Measurements from ENCODE around the gene FBXL12.
A peak's percentile ranks its signal among the peaks of the same experiment; 100 is the strongest.
"Not testable (repeated sequence)": the region's sequence is repeated elsewhere in the genome, so short reads cannot be mapped to it uniquely, and the experiment has no call there.

Gene FBXL12

GRCh38 chr19:9849791-9850190 lies 30.9 kb upstream of the FBXL12 start:
- Mint-ChIP-seq H3K9me3 (peaks cover 2% of the 10 kb centered on the region), H3K4me3 (no peak overlapping the region), H3K27ac (no peak overlapping the region), H3K27me3 (no peaks in the 10 kb centered on the region), H3K36me3 (peaks cover 18% of the 10 kb centered on the region), H3K4me1 (peaks cover 5% of the 10 kb centered on the region)
- no peak for DNase-seq (ENCODE audit: low spot score in 2 of 2)
- ATAC-seq (ENCODE audit: low read depth): no peak

GRCh38 chr19:9848762-9849161 lies 29.9 kb upstream of the FBXL12 start:
- Mint-ChIP-seq H3K27ac (no peak overlapping the region), H3K4me3 (no peak overlapping the region), H3K27me3 (no peaks in the 10 kb centered on the region), H3K36me3 (peaks cover 22% of the 10 kb centered on the region), H3K9me3 (peaks cover 2% of the 10 kb centered on the region), H3K4me1 (peaks cover 7% of the 10 kb centered on the region)
- ATAC-seq (ENCODE audit: low read depth) (no peak), DNase-seq (ENCODE audit: low spot score in 2 of 2) (no peak)

- Mint-ChIP-seq H3K36me3 (peaks cover 26% of the 10 kb centered on the region), H3K27me3 (no peaks in the 10 kb centered on the region), H3K4me1 (peaks cover 7% of the 10 kb centered on the region), H3K4me3 (no peak overlapping the region), H3K27ac (no peak overlapping the region), H3K9me3 (peaks cover 2% of the 10 kb centered on the region)
- DNase-seq (ENCODE audit: low spot score in 2 of 2) (no peak), ATAC-seq (ENCODE audit: low read depth) (no peak)
These were observed 29.2 kb upstream of the FBXL12 start for GRCh38 chr19:9848060-9848459.

GRCh38 chr19:9847087-9847671 lies 28.3 kb upstream of the FBXL12 start:
- Mint-ChIP-seq H3K27ac (no peak overlapping the region), H3K27me3 (no peaks in the 10 kb centered on the region), H3K4me1 (peaks cover 7% of the 10 kb centered on the region), H3K4me3 (no peak overlapping the region), H3K36me3 (peaks cover 27% of the 10 kb centered on the region), H3K9me3 (peaks cover 2% of the 10 kb centered on the region)
- ATAC-seq (ENCODE audit: low read depth) (no peak), DNase-seq (ENCODE audit: low spot score in 2 of 2) (no peak)

- not testable (repeated sequence) for H3K27me3 Mint-ChIP-seq; H3K27ac Mint-ChIP-seq; ATAC-seq (ENCODE audit: low read depth); H3K4me3 Mint-ChIP-seq; H3K9me3 Mint-ChIP-seq; DNase-seq (ENCODE audit: low spot score in 2 of 2)
- Mint-ChIP-seq H3K36me3 (peaks cover 47% of the 10 kb centered on the region), H3K4me1 (peaks cover 14% of the 10 kb centered on the region)
These were observed 24.9 kb upstream of the FBXL12 start for GRCh38 chr19:9843626-9844273.

GRCh38 chr19:9842834-9843625 lies 24.2 kb upstream of the FBXL12 start:
- H3K4me3 Mint-ChIP-seq: no peak overlapping the region
- peaks cover 2% of the 10 kb centered on the region for H3K9me3 Mint-ChIP-seq
- H3K27me3 Mint-ChIP-seq: no peaks in the 10 kb centered on the region
- no peak for DNase-seq (ENCODE audit: low spot score in 2 of 2)
- peaks cover 48% of the 10 kb centered on the region for H3K36me3 Mint-ChIP-seq
- no peak overlapping the region for H3K27ac Mint-ChIP-seq
- H3K4me1 Mint-ChIP-seq: peaks cover 14% of the 10 kb centered on the region
- no peak for ATAC-seq (ENCODE audit: low read depth)

- Mint-ChIP-seq H3K4me1 (peaks cover 22% of the 10 kb centered on the region), H3K4me3 (no peak overlapping the region), H3K27ac (no peak overlapping the region), H3K27me3 (no peaks in the 10 kb centered on the region), H3K9me3 (peaks cover 2% of the 10 kb centered on the region), H3K36me3 (peaks cover 34% of the 10 kb centered on the region)
- ATAC-seq (ENCODE audit: low read depth) (no peak), DNase-seq (ENCODE audit: low spot score in 2 of 2) (no peak)
These were observed 20.5 kb upstream of the FBXL12 start for GRCh38 chr19:9839415-9839814.

GRCh38 chr19:9838324-9838723 lies 19.4 kb upstream of the FBXL12 start:
- ATAC-seq (ENCODE audit: low read depth): no peak
- Mint-ChIP-seq H3K27me3 (no peaks in the 10 kb centered on the region), H3K4me3 (no peak overlapping the region), H3K27ac (no peak overlapping the region), H3K4me1 (peaks cover 19% of the 10 kb centered on the region), H3K9me3 (no peaks in the 10 kb centered on the region), H3K36me3 (peaks cover 28% of the 10 kb centered on the region)
- no peak for DNase-seq (ENCODE audit: low spot score in 2 of 2)

GRCh38 chr19:9836021-9836420 lies 17.1 kb upstream of the FBXL12 start:
- H3K36me3 Mint-ChIP-seq: peaks cover 11% of the 10 kb centered on the region
- ATAC-seq (ENCODE audit: low read depth) (no peak), DNase-seq (ENCODE audit: low spot score in 2 of 2) (no peak)
- peak overlapping the region; percentile 94 for H3K27ac Mint-ChIP-seq
- peak overlapping the region; percentile 75 for H3K4me3 Mint-ChIP-seq
- no peaks in the 10 kb centered on the region for H3K27me3 Mint-ChIP-seq
- no peaks in the 10 kb centered on the region for H3K9me3 Mint-ChIP-seq
- peaks cover 12% of the 10 kb centered on the region for H3K4me1 Mint-ChIP-seq

GRCh38 chr19:9835507-9835949 lies 16.6 kb upstream of the FBXL12 start:
- peaks cover 12% of the 10 kb centered on the region for H3K4me1 Mint-ChIP-seq
- peaks cover 8% of the 10 kb centered on the region for H3K36me3 Mint-ChIP-seq
- peak overlapping the region; percentile 98 for H3K4me3 Mint-ChIP-seq
- peak in 1 of 2 donors; percentile 7 for DNase-seq (ENCODE audit: low spot score in 2 of 2)
- peak; percentile 2 for ATAC-seq (ENCODE audit: low read depth)
- H3K27me3 Mint-ChIP-seq: no peaks in the 10 kb centered on the region
- no peaks in the 10 kb centered on the region for H3K9me3 Mint-ChIP-seq
- peak overlapping the region; percentile 94 for H3K27ac Mint-ChIP-seq

GRCh38 chr19:9834726-9835506 lies 16.0 kb upstream of the FBXL12 start, which contains the start of gene PIN1:
Gene PIN1 (plus strand): TSS chr19:9835318. CDS start chr19:9835345, 27 bp downstream.
- H3K27me3 Mint-ChIP-seq: no peaks in the 10 kb centered on the region
- peaks cover 8% of the 10 kb centered on the region for H3K36me3 Mint-ChIP-seq
- no peaks in the 10 kb centered on the region for H3K9me3 Mint-ChIP-seq
- peaks cover 12% of the 10 kb centered on the region for H3K4me1 Mint-ChIP-seq
- peak; percentile 97 to 99 for DNase-seq (ENCODE audit: low spot score in 2 of 2)
- peak within 1 kb of the TSS; percentile 94 for H3K27ac Mint-ChIP-seq
- H3K4me3 Mint-ChIP-seq: peak within 1 kb of the TSS; percentile 98
- peak; percentile 91 for ATAC-seq (ENCODE audit: low read depth)

GRCh38 chr19:9834307-9834725 lies 15.4 kb upstream of the FBXL12 start:
- DNase-seq (ENCODE audit: low spot score in 2 of 2): no peak
- Mint-ChIP-seq H3K27ac (peak overlapping the region; percentile 94), H3K27me3 (no peaks in the 10 kb centered on the region), H3K9me3 (no peaks in the 10 kb centered on the region), H3K4me1 (peaks cover 12% of the 10 kb centered on the region), H3K36me3 (peaks cover 8% of the 10 kb centered on the region), H3K4me3 (peak overlapping the region; percentile 98)
- no peak for ATAC-seq (ENCODE audit: low read depth)

GRCh38 chr19:9828551-9829063 lies 9.7 kb upstream of the FBXL12 start:
- Mint-ChIP-seq H3K27me3 (no peaks in the 10 kb centered on the region), H3K27ac (no peak overlapping the region), H3K9me3 (no peaks in the 10 kb centered on the region), H3K4me1 (peaks cover 17% of the 10 kb centered on the region), H3K4me3 (peak overlapping the region; percentile 97), H3K36me3 (peaks cover 8% of the 10 kb centered on the region)
- DNase-seq (ENCODE audit: low spot score in 2 of 2): no peak
- ATAC-seq (ENCODE audit: low read depth): no peak

Measured in memory B cell (primary cell).